ENCODE data around the gene SPATA3. TPM values are rescaled to one million over a fixed set of nuclear protein-coding genes. Genes with fewer than 3 reads are reported as not detected.

SPATA3 gene
- total RNA-seq, 1 donor from 2014 or later, result not detected

DNA sequence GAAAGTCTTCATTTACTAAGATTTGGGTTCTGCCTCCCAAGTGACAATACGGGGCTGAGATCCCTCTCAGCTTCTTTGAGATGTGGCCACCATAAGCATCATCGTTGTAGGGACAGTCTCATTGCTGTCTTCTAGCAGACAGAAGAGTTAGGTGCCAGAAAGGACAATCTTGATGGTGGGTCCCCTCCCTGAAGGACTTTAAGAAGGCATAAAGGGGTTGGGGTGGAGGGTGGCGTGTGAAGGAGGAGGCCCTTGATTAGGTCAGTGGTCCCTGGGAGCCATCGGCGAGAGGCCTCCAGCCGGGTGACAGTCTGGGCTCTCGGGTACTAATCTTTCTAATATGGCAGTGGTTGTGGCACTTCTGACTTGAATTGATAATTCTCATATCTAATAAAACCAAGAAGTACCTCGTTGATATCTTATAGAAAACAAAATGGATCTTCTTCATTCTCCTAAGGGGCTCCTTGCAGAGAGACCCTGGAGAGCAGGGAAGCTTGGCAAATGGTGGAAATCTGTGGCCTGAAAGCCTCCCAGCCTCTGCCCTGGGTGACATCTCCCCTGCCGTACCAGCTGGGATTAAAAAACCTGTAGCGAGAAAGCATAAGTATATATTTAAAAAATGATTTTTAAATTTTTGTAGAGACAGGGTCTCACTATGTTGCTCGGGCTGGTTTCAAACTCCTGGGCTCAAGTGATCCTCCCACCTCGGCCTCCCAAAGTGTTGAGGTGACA is 53.5 kb downstream of the SPATA3 start:
- no peak for DNase-seq (ENCODE audit: low read depth)

DNA sequence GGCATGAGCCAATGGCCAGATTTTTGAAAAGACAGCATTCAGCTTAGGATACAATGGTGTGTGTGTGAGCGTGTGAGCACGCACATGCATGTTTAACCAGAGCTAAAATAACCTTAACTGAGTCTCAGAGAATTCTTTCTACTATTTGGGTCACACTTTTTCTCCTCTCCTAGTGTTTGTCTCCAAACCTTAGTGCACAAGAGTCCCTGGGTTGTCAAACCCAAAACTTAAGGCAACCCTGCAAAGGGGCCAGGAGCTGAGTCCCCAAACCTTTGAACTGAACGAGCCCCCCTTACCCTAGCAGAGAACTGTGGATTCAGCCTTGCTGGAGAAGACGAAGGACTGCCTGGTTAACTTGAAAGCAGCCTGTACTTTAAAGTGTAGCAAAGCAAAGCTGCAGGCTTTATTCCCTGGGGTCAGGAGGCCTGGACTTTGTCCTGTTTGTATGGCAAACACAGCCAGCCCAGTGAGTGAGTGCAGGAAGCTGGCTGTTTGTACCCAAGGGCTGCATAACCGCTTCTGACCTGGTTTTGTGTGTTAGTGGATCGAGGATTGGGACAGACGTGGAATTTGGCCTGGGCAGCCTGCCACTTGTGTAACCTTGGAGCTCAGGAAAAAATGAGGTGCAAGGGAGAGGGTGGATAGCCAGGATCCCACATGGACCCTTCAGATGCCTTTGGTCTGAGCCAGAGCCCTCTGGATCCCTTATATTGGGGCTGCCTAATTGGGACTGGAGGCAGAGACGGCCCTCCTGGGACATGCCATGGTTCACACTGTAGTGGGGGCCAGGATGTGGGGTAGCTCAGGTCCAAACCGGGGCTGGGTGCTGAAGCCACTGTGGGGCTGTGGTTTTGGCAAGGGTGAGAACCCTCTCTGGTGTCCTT is 54.3 kb downstream of the SPATA3 start:
- peak; percentile 33 for DNase-seq (ENCODE audit: low read depth)

DNA sequence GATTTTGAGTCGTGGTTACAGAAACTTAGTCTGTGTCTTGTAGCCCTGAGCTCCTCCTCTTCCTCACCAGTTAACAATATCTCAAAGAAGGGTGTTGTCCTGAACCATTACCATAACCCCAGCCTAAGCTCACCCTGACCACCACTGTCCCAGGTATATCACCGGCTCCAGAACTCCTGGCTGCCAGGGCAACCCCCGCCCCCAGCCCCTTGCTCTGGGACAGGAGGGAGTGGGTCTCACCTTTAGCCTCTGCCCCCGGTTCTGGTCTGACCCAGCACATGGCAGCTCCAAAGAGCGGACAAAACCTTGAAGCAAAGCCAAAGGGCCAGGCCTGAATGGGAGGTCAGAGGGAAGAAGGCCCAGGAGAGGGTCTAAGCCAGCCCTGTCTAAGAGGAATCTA is 55.2 kb downstream of the SPATA3 start:
- no peak for DNase-seq (ENCODE audit: low read depth)

DNA sequence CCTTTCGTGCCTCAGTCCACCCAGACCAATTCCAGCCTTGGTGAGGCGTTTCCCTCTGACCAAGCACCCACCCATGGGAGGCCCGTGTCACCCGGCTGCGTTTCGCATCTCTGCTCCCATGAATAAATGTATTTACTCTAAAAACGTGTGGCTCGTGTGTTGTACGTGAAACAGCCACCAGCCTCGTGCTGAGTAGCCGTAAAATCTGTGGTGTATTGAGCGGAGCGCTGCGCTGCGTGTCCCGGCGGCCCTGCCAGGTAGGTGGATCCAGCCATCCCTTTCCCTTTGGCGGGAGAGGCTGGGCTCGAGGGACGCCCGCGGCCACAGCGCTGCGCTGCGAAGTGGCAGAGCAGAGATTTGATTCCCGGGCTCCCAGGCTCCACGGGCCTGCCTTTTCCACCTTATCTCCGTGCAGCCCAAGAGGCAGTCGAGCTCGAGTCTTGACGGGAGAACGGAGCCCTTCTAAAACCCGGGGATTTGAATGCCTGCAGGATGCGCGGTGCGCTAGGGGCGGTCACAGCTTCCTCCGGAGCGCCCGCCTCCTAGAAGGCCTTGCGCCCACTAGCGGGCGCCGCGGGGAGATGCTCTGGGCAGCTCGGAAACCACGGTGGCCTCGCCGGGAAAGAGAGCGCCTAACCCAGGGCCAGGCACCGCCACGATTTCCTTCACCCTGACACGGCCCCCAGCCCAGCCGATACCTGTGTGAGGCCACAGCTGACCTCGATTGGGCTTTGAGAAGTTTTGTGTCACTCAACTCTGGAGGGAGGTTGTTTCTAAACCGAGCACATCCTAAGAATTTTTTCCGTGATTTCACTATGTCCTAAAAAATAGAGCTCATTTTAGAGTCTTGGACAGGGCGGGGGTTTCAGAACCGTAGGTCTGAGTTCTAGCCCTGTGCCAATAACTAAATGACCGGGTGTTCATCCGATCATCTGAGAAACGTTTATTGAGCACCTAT is 56.9 kb downstream of the SPATA3 start:
- DNase-seq (ENCODE audit: low read depth), result peak; percentile 52

DNA sequence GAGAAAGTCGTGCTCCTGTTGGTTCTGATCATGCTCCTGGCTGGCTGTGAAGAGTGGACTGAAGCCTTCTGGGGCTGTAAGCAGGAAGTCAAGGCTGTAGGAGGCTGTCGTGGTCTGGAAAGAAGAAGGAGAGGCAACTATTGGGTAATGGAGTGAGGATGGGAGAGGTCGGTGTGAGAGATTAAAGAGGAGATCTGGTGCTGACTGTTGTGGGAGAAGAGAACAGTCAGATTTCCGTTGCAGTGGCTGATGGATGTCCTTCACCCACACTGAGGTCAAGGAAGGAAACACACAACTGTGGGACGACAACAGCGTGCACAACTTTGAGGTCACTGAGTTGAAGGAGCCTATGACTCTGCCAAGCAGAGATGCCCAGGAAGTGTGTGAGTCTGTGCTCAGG is 57.9 kb downstream of the SPATA3 start:
- DNase-seq (ENCODE audit: low read depth), result no peak

DNA sequence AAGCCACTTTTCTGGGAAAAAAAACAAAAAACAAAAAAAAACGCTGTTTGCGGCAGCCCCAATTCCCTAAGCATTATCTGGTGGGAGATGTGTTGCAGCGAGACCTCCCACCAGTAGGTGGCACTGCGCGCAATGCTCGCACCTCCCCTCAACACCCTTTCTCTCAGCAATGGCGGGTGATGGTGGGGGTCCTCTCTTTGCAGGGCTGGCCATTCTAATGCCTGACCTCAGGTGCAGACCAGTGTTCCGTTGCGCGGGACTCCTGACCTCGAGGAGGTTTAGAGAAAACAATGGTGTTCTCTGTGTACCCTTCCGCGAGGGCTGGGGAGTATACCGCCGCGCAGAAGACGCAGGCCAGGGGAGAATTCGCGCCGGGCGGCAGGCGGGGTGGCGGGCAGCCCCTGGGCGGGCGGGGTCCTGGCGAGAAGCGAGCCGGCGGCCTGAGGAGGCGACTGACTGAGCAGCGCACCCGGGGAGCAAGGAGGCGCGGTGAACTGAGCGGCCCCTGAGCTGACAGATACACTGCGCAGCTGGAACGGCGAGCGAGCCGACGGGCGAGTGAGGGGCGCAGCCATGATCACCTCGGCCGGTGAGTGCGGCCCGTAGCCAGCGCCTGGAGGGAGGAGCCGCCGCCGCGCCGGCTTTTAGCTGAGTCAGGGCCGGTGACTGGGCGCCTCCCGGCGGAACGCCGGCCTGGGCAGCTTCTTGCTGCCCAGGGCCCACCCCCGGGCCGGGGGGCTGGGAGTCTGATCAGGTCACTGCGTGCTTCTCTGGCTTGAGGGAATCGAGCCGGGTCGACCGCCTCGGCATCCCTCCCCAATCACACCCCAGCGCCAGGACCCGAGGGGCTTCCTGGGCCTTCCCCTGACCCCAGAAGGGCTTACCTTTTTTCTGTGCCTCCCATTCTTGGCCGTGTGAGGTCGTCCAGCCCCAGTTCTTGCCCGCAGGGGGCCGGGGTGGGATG is 60.8 kb downstream of the SPATA3 start, which contains the start of gene PSMD1:
PSMD1 (plus strand) TSS at position 415 of the 964 bp plus-strand sequence; CDS start at position 574, 159 bp downstream.
- DNase-seq (ENCODE audit: low read depth), result peak; percentile 80

DNA sequence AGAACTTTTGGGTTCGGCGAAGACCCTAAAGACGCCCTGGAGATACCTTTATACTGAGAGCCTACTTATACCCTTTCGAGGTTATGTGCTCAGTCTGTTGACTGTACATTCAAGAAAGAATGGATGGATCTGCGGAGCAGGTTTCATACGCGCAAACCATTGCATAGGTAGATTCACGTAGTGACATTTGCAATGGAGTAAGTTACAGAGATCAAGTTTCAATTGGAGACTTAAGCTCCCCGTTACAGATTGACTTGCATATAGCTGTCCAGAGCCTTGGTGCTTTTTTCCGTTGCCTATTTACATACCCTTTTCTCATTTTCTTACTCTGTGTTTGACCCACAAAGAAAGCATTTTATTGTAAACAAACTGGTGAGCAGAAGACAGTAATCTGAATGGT is 61.7 kb downstream of the SPATA3 start:
- peak; percentile 48 for DNase-seq (ENCODE audit: low read depth)

Other genes starting within 250 kb of the SPATA3 start
- 46.5 and 85.7 TPM in 2 replicates for gene ITM2C, start 131.2 kb upstream of the SPATA3 start, total RNA-seq
- gene GPR55, start 70.9 kb upstream of the SPATA3 start, total RNA-seq, result not detected in 2 replicates
- 0.17 and 0.50 TPM in 2 replicates for gene C2orf72, start 41.4 kb downstream of the SPATA3 start, total RNA-seq
- gene PSMD1, start 60.7 kb downstream of the SPATA3 start, total RNA-seq, result 121 and 135 TPM in 2 replicates
- gene HTR2B, start 128.9 kb downstream of the SPATA3 start, total RNA-seq, result 0.05 TPM in 1 of 2 replicates, not detected in the other
- 27.1 and 67.8 TPM in 2 replicates for gene ARMC9, start 202.5 kb downstream of the SPATA3 start, total RNA-seq